ENCODE measurements around the gene HOXB9.

DNA sequence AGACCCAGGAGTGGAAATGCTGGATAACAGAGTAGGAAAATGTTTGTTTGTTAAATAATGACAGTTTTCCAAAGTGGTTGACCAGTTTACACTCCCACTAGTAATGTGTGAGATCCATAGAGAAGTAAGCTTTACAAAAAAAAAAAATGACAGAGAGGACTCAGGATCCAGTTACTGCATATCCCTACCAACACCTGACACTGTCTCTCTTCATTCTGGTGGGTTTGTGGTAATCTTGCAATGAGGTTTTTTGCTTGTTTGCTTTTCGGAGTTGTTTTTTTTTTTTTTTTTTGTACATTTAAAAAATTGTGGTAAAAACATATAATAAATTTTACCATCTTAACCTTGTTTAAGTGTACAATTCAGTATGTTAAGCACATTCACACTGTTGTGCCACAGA lies 23.6 kb upstream of the HOXB9 start:
- TF ChIP-seq, protein P1, sequence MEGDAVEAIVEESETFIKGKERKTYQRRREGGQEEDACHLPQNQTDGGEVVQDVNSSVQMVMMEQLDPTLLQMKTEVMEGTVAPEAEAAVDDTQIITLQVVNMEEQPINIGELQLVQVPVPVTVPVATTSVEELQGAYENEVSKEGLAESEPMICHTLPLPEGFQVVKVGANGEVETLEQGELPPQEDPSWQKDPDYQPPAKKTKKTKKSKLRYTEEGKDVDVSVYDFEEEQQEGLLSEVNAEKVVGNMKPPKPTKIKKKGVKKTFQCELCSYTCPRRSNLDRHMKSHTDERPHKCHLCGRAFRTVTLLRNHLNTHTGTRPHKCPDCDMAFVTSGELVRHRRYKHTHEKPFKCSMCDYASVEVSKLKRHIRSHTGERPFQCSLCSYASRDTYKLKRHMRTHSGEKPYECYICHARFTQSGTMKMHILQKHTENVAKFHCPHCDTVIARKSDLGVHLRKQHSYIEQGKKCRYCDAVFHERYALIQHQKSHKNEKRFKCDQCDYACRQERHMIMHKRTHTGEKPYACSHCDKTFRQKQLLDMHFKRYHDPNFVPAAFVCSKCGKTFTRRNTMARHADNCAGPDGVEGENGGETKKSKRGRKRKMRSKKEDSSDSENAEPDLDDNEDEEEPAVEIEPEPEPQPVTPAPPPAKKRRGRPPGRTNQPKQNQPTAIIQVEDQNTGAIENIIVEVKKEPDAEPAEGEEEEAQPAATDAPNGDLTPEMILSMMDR (IDR thresholded peaks at IDR 0.05) = no peak
- no peak for TF ChIP-seq POLR2AphosphoS5 (IDR thresholded peaks at IDR 0.05)
